CD4-positive, alpha-beta T cell (primary cell): ENCODE results near the gene FOCAD. TPM values are rescaled to one million over a fixed set of nuclear protein-coding genes. Genes with fewer than 3 reads are reported as not detected.
A peak's percentile ranks its signal among the peaks of the same experiment; 100 is the strongest.

Experiments used
- ATAC-seq: fragments of 200-7000 bp; cut with Tn5 transposase; one replicate; pipeline ENCODE4 v1.10.0; 2022; ENCODE audit warnings: mild to moderate bottlenecking; ENCODE audit not compliant: poor library complexity
- CTCF ChIA-PET: fragments of 350-600 bp; sonication (Branson Sonifier 250); formaldehyde crosslinking; loops from one replicate; lab custom pipeline; 2021; ENCODE audit warnings: antibody characterized with exemption, inconsistent platforms; lab: Charles Lee
- POLR2A ChIA-PET: fragments of 350-600 bp; sonication (Branson Sonifier 250); formaldehyde crosslinking; loops from one replicate; lab custom pipeline; 2021; ENCODE audit warnings: antibody characterized with exemption, inconsistent platforms; lab: Charles Lee
- DNase-seq, 14 experiments: peaks; one replicate each; pipeline ENCODE4 v3.0.0-alpha.2; 2013 to 2020; ENCODE audit warnings: mixed read lengths in 2 of 14
- H3K27ac ChIP-seq, 2 donors: one replicate each; pipeline versions ENCODE4 v1.5.1 to v1.7.0; 2013; ENCODE audit warnings: low read length in 2 of 2, low read depth in 1 of 2, mild to moderate bottlenecking in 1 of 2
- H3K27me3 ChIP-seq, 2 experiments: 1 replicate in 1 of 2; 2 replicates in 1 of 2; pipeline versions ENCODE4 v1.6.1 to v1.7.0; 2013; ENCODE audit warnings: low read length in 2 of 2, control low read depth in 1 of 2, mild to moderate bottlenecking in 1 of 2, moderate library complexity in 1 of 2; ENCODE audit not compliant: insufficient read depth in 2 of 2, control insufficient read depth in 1 of 2
- H3K36me3 ChIP-seq: one replicate; pipeline ENCODE4 v1.6.1; 2013; ENCODE audit warnings: low read length, control low read depth; ENCODE audit not compliant: insufficient read depth
- H3K4me1 ChIP-seq: one replicate; pipeline ENCODE4 v1.6.1; 2013; ENCODE audit warnings: low read length, control low read depth; ENCODE audit not compliant: insufficient read depth
- H3K4me3 ChIP-seq: one replicate; pipeline ENCODE4 v1.5.1; 2013; ENCODE audit warnings: mild to moderate bottlenecking, low read length, moderate library complexity
- H3K9me3 ChIP-seq, 2 experiments: 1 replicate in 1 of 2; 2 replicates in 1 of 2; pipeline versions ENCODE4 v1.6.1 to v1.7.0; 2013; ENCODE audit warnings: low read length in 2 of 2, mild to moderate bottlenecking in 2 of 2, control low read depth in 1 of 2, moderate library complexity in 1 of 2; ENCODE audit not compliant: control insufficient read depth in 1 of 2, insufficient read depth in 1 of 2
- H3K27ac Mint-ChIP-seq: one replicate; pipeline ENCODE4 v1.8.0; 2020; ENCODE audit warnings: mixed read lengths
- H3K27me3 Mint-ChIP-seq: one replicate; pipeline ENCODE4 v1.8.0; 2021; ENCODE audit warnings: mixed read lengths
- H3K36me3 Mint-ChIP-seq: one replicate; pipeline ENCODE4 v1.8.0; 2021; ENCODE audit warnings: low read depth, mixed read lengths
- H3K4me1 Mint-ChIP-seq: one replicate; pipeline ENCODE4 v1.8.0; 2021; ENCODE audit warnings: low read depth, mixed read lengths
- H3K4me3 Mint-ChIP-seq: one replicate; pipeline ENCODE4 v1.8.0; 2020; ENCODE audit warnings: mild to moderate bottlenecking, mixed read lengths
- H3K9me3 Mint-ChIP-seq: one replicate; pipeline ENCODE4 v1.8.0; 2020; ENCODE audit warnings: mixed read lengths
- intact Hi-C, 2 experiments: fragments of 100-400 bp; cut with DNase I in 1 of 2; cut with micrococcal nuclease in 1 of 2; formaldehyde crosslinking; loops; one replicate each; pipeline versions ENCODE4 v1.15.1 to v1.9.0; 2023 to 2025; cut with DNase I, micrococcal nuclease
- total RNA-seq, 174 experiments: library from RNA in 2 of 174; stranded (reverse) in 2 of 174; gene quantifications; one replicate each; pipeline ENCODE4 v1.2.3 and lab custom pipeline; 2021 to 2026
- TF ChIP-seq, protein P1 (sequence below): fragments of 200-600 bp; IDR thresholded peaks from one replicate; pipeline ENCODE4 v1.8.0; 2022; ENCODE audit warnings: antibody characterized with exemption, mild to moderate bottlenecking

The FOCAD gene
- total RNA-seq, 2 experiments from 2014 or later: 12.4 to 14.1 TPM

DNA sequence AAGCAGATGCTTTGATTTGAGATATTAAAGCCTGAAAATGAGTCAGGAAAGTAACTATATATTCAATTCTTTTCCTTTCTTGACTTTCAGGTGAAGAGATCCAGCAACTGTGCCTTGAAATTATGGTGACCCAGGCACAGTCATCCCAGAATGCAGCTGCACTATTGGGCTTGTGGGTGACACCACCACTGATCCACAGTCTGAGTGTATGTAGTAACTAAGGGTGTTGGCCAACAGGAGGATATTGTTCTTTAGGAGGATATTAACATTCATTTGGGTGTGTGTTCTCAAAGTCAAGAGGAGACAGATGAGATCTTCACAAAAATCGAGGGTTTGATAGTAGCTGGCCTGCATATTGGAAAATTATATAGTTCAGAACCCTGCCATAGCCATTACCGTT is 294.2 kb downstream of the FOCAD start:
- no peaks in the 10 kb centered on the region for H3K27me3 Mint-ChIP-seq
- Histone ChIP-seq H3K4me3 (no peak overlapping the region), H3K36me3 (peaks cover 12% of the 10 kb centered on the region), H3K9me3 (no peaks in the 10 kb centered on the region), H3K4me1 (no peaks in the 10 kb centered on the region), H3K27me3 (no peaks in the 10 kb centered on the region), H3K27ac (no peak overlapping the region)
- no peak overlapping the region for H3K4me3 Mint-ChIP-seq
- TF ChIP-seq, protein P1, sequence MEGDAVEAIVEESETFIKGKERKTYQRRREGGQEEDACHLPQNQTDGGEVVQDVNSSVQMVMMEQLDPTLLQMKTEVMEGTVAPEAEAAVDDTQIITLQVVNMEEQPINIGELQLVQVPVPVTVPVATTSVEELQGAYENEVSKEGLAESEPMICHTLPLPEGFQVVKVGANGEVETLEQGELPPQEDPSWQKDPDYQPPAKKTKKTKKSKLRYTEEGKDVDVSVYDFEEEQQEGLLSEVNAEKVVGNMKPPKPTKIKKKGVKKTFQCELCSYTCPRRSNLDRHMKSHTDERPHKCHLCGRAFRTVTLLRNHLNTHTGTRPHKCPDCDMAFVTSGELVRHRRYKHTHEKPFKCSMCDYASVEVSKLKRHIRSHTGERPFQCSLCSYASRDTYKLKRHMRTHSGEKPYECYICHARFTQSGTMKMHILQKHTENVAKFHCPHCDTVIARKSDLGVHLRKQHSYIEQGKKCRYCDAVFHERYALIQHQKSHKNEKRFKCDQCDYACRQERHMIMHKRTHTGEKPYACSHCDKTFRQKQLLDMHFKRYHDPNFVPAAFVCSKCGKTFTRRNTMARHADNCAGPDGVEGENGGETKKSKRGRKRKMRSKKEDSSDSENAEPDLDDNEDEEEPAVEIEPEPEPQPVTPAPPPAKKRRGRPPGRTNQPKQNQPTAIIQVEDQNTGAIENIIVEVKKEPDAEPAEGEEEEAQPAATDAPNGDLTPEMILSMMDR: no peak
- no peak overlapping the region for H3K27ac Mint-ChIP-seq
- DNase-seq (no peak), ATAC-seq (no peak)
- peaks cover 65% of the 10 kb centered on the region for H3K36me3 Mint-ChIP-seq
- H3K4me1 Mint-ChIP-seq: no peaks in the 10 kb centered on the region
- intact Hi-C loops: no loop called here
- CTCF ChIA-PET: no interaction called here
- POLR2A ChIA-PET: interaction anchor here (0.6 kb wide), 1 partner anchor 61 kb away, joined by 3 read pairs; no protein-coding TSS in a partner anchor
- H3K9me3 Mint-ChIP-seq: no peaks in the 10 kb centered on the region

DNA sequence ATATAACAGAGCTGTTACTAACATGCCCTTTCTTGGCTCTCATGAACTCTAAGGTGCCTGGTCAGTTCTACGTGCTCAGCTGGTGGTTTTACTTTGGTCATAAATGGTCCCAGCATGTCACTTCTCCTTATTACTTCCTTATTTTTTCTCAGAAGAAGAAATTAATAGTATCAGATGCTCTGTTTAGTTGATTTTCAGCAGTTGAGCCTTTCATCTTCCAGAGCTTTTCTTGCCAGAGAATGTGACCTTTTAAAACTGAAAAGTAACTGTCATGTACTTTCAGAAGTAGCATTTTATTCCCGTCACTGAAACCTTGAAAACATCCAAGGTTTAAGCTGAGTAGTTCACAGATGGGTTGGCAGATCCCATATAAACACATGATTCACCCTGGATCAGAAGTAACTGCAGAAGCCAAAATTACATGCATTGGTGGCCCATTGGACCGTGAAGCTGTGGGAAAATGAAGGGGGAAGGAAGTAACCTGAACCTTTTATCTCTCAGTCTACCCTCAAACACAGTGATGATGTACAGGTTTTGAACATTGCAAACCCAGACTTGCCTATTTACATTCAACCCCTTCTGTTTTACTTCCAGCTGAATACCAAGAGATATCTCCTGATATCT is 296.9 kb downstream of the FOCAD start:
- TF ChIP-seq, protein P1: no peak
- H3K36me3 Mint-ChIP-seq: peaks cover 68% of the 10 kb centered on the region
- ChIA-PET CTCF (interaction anchor here (1.7 kb wide), 1 partner anchor 11 kb away, joined by 6 read pairs; no protein-coding TSS in a partner anchor), POLR2A (interaction anchor here (1.5 kb wide), 1 partner anchor 10 kb away, joined by 3 read pairs; no protein-coding TSS in a partner anchor)
- H3K27ac ChIP-seq: no peak overlapping the region
- H3K36me3 ChIP-seq: peaks cover 12% of the 10 kb centered on the region
- H3K4me1 Mint-ChIP-seq: no peaks in the 10 kb centered on the region
- intact Hi-C loops: no loop called here
- H3K27me3 Mint-ChIP-seq: no peaks in the 10 kb centered on the region
- no peak overlapping the region for H3K27ac Mint-ChIP-seq
- no peak for ATAC-seq
- DNase-seq: peak in 1 of 14 experiments; percentile 28
- no peak overlapping the region for H3K4me3 Mint-ChIP-seq
- no peaks in the 10 kb centered on the region for H3K27me3 ChIP-seq
- no peaks in the 10 kb centered on the region for H3K4me1 ChIP-seq
- H3K9me3 Mint-ChIP-seq: no peaks in the 10 kb centered on the region
- H3K4me3 ChIP-seq: no peak overlapping the region
- no peaks in the 10 kb centered on the region for H3K9me3 ChIP-seq

DNA sequence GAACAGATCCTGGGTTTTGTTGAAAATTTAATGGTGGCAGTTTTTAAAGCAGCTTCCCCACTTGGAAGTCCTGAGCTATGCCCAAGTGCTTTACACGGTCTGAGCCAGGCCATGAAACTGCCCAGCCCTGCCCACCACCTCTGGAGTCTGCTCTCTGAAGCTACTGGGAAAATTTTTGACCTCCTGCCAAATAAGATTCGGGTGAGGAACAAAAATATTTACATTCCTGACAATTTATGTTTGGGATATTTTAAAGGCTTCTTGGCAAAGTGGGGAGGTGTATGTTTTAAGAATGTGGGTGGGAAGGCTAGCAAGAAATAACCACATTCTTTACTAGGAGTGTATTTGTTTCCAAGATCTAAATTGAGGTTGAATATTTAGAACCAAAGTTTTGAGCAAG is 297.4 kb downstream of the FOCAD start:
- no peaks in the 10 kb centered on the region for H3K27me3 ChIP-seq
- no peak overlapping the region for H3K4me3 ChIP-seq
- peaks cover 15% of the 10 kb centered on the region for H3K36me3 ChIP-seq
- ATAC-seq (no peak), DNase-seq (no peak)
- TF ChIP-seq, protein P1: no peak
- H3K9me3 ChIP-seq: no peaks in the 10 kb centered on the region
- ChIA-PET POLR2A (interaction anchor here (1.5 kb wide), 1 partner anchor 10 kb away, joined by 3 read pairs; no protein-coding TSS in a partner anchor), CTCF (no interaction called here)
- H3K27ac ChIP-seq: no peak overlapping the region
- H3K36me3 Mint-ChIP-seq: peaks cover 70% of the 10 kb centered on the region
- H3K27ac Mint-ChIP-seq: no peak overlapping the region
- intact Hi-C loops: no loop called here
- no peaks in the 10 kb centered on the region for H3K27me3 Mint-ChIP-seq
- H3K4me1 Mint-ChIP-seq: no peaks in the 10 kb centered on the region
- H3K4me3 Mint-ChIP-seq: no peak overlapping the region
- H3K9me3 Mint-ChIP-seq: no peaks in the 10 kb centered on the region
- no peaks in the 10 kb centered on the region for H3K4me1 ChIP-seq
